ENCODE data around the gene PTPRD.

The PTPRD gene

DNA sequence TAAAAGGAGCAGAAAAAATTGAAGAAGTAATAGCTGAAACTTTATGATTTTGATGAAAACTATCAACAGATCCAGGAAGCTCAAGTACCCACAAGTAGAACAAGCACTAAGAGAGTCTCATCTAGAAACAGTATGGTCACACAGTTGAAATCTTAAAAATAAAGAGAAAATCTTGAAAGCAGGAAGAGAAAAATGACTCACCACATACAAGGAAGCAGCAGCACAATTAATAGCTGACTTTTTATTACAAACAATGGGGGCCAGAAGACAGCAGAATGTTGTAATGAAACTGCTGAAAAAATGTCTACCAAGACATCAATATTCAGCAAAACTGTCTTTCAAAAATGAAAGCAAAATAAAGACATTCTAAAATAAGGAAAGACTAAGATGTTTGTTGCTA, 1704.9 kb downstream of the PTPRD start:
- CTCF ChIA-PET = no interaction called here
- POLR2A ChIA-PET = no interaction called here
- H3K4me3 ChIP-seq (ENCODE audit: low read depth, low read length) = no peak overlapping the region
- DNase-seq (ENCODE audit: low read depth, low spot score) = no peak
- TF ChIP-seq, protein P1, sequence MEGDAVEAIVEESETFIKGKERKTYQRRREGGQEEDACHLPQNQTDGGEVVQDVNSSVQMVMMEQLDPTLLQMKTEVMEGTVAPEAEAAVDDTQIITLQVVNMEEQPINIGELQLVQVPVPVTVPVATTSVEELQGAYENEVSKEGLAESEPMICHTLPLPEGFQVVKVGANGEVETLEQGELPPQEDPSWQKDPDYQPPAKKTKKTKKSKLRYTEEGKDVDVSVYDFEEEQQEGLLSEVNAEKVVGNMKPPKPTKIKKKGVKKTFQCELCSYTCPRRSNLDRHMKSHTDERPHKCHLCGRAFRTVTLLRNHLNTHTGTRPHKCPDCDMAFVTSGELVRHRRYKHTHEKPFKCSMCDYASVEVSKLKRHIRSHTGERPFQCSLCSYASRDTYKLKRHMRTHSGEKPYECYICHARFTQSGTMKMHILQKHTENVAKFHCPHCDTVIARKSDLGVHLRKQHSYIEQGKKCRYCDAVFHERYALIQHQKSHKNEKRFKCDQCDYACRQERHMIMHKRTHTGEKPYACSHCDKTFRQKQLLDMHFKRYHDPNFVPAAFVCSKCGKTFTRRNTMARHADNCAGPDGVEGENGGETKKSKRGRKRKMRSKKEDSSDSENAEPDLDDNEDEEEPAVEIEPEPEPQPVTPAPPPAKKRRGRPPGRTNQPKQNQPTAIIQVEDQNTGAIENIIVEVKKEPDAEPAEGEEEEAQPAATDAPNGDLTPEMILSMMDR (IDR thresholded peaks at IDR 0.05; ENCODE audit: insufficient read depth, low read length, missing control alignments) = no peak

DNA sequence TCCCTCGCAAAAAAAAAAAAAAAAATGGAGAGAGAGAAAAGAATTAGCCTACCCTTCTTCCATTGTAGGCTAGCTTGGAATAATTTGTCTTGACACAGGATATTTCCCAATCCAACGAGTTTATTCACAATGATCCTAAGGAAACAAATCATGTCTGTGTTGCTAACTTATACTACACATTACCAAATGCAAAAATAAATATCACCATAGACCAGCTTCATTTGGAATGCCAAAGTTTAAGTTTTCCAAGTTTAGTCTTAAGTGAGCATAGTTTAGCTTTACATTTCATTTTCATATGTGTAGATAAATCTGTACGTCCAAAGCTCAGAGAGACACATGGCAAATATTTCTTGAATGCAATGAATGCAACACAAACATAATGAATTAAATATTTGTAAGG, 1707.1 kb downstream of the PTPRD start:
- no peak overlapping the region for H3K4me3 ChIP-seq (ENCODE audit: low read depth, low read length)
- ChIA-PET POLR2A (no interaction called here), CTCF (no interaction called here)
- TF ChIP-seq, protein P1 (IDR thresholded peaks at IDR 0.05; ENCODE audit: insufficient read depth, low read length, missing control alignments) = no peak
- no peak for DNase-seq (ENCODE audit: low read depth, low spot score)

DNA sequence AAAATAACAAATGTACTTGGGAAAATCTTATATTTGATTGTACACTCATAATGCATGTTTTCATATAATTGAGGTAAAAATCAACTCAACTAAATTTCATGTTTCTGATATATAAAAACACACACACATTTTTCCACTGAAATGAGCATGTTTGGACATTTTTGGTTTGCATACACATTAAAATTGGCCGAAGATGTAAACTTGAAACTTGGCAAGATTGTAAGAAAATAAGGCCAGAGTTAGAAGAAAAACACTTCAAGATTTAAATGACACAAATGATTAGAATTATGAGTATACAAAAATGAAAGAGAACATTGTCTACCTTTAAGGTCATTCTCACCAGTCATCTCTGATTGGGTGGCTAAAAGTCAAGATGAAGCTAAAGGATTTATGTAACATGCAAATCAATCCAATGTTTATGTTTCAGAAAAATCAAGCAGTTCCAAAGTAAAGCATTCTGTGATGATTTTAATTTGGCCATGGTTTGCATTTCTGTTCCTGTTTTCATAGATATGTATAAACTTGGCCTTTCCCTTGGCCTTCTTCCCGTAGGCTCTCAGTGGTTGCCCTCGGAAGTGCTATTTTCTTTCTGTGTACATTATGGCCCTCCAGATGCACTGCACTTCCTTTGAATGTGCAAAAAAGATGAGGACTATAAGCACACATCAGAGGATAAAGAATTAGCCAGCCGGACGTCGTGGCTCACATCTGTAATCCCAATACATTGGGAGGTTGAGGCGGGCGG, 1707.9 kb downstream of the PTPRD start:
- POLR2A ChIA-PET = no interaction called here
- CTCF ChIA-PET = no interaction called here
- DNase-seq (ENCODE audit: low read depth, low spot score) = no peak
- TF ChIP-seq, protein P1 (IDR thresholded peaks at IDR 0.05; ENCODE audit: insufficient read depth, low read length, missing control alignments) = no peak
- H3K4me3 ChIP-seq (ENCODE audit: low read depth, low read length) = no peak overlapping the region

DNA sequence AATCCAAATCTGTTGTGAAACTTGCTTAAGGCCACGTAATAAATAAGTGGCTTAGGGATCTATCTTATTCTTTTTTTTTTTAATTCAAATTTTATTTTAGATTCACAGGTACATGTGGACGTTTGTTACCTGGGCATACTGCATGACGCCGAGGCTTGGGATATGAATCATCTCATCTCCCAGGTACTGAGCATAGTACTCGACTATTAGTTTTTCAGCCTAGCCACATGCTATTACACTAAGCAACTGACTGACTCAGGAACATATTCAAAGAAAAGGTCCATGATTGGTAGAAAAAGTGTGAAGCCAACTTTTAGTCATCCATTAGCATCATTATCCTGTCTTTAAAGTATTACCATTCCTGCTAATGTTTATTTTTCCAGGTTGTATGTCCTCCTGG, 1709.7 kb downstream of the PTPRD start:
- TF ChIP-seq, protein P1 (IDR thresholded peaks at IDR 0.05; ENCODE audit: insufficient read depth, low read length, missing control alignments) = no peak
- CTCF ChIA-PET = no interaction called here
- no peak for DNase-seq (ENCODE audit: low read depth, low spot score)
- H3K4me3 ChIP-seq (ENCODE audit: low read depth, low read length) = no peak overlapping the region
- POLR2A ChIA-PET = no interaction called here

DNA sequence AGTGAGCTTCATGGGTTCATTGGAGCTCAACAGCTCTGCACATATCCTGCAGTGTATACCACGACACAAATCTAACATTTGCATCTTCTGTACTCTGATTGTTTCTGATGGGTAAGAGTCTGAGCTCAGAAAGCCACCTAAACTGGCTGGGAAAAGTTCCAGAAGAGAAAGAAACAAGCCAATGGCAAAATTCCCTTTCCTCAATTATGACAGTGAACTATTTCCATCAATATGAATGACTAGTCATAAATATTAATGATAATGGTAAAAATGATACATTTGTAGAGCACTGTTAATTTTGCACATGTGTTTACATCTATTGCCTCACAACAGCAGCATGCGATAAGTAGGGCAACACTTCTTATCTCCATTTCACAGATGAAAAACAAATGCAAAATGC, 1711.7 kb downstream of the PTPRD start:
- ChIA-PET POLR2A (no interaction called here), CTCF (no interaction called here)
- no peak for DNase-seq (ENCODE audit: low read depth, low spot score)
- no peak overlapping the region for H3K4me3 ChIP-seq (ENCODE audit: low read depth, low read length)
- TF ChIP-seq, protein P1 (IDR thresholded peaks at IDR 0.05; ENCODE audit: insufficient read depth, low read length, missing control alignments) = no peak

DNA sequence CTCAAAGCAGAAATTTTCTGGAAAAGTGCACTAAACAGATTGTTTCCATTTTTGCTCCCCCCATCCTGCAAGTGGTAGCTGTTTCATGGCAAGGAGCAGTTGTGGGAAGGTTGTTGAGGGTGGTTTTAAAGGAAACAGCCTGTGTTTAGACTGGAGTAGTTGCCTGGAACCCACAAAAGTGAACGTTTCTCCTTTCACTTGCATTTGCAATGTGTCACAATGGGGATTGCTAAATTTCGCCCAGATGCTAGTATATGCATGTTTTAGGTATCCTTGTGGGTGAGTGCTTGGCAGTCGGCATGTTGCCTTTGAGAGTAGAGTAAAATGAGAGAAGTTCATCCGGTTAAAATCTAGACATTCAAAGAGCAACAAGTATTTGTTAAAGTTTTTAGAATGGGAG, 1713.3 kb downstream of the PTPRD start:
- ChIA-PET POLR2A (no interaction called here), CTCF (no interaction called here)
- no peak for DNase-seq (ENCODE audit: low read depth, low spot score)
- TF ChIP-seq, protein P1 (IDR thresholded peaks at IDR 0.05; ENCODE audit: insufficient read depth, low read length, missing control alignments) = no peak
- H3K4me3 ChIP-seq (ENCODE audit: low read depth, low read length) = no peak overlapping the region

Data from AG04449 (cell line).